HG03575 (cell line): ENCODE data around the gene CTNNA3.

Source experiments
- ATAC-seq: cut with Tn5 transposase; IDR thresholded peaks from one replicate; pipeline ENCODE4 v1.9.1; 2021; ENCODE audit not compliant: unreplicated experiment, insufficient number of reproducible peaks, low FRiP score; ENCODE audit errors: extremely low read depth

Gene CTNNA3

GRCh38 chr10:66778351-66778750 lies 917.6 kb downstream of the CTNNA3 start:
- no peak for ATAC-seq

GRCh38 chr10:66777665-66778064 lies 918.3 kb downstream of the CTNNA3 start:
- no peak for ATAC-seq

- no peak for ATAC-seq
These were observed 922.5 kb downstream of the CTNNA3 start for GRCh38 chr10:66773472-66773817.

GRCh38 chr10:66772548-66773471 lies 923.2 kb downstream of the CTNNA3 start:
- no peak for ATAC-seq

GRCh38 chr10:66767707-66768106 lies 928.3 kb downstream of the CTNNA3 start:
- no peak for ATAC-seq

GRCh38 chr10:66762218-66762729 lies 933.7 kb downstream of the CTNNA3 start:
- ATAC-seq: no peak

GRCh38 chr10:66760941-66761340 lies 935.1 kb downstream of the CTNNA3 start:
- no peak for ATAC-seq

GRCh38 chr10:66755474-66755873 lies 940.5 kb downstream of the CTNNA3 start:
- ATAC-seq: no peak

GRCh38 chr10:66752714-66753113 lies 943.3 kb downstream of the CTNNA3 start:
- ATAC-seq: no peak

- ATAC-seq: no peak
These were observed 947.8 kb downstream of the CTNNA3 start for GRCh38 chr10:66748217-66748616.

- ATAC-seq: no peak
These were observed 948.5 kb downstream of the CTNNA3 start for GRCh38 chr10:66747451-66747850.

- no peak for ATAC-seq
These were observed 949.3 kb downstream of the CTNNA3 start for GRCh38 chr10:66746711-66747110.

- no peak for ATAC-seq
These were observed 949.7 kb downstream of the CTNNA3 start for GRCh38 chr10:66746246-66746645.

GRCh38 chr10:66744915-66745314 lies 951.1 kb downstream of the CTNNA3 start:
- ATAC-seq: no peak

GRCh38 chr10:66737241-66737640 lies 958.8 kb downstream of the CTNNA3 start:
- ATAC-seq: no peak

- ATAC-seq: no peak
These were observed 972.2 kb downstream of the CTNNA3 start for GRCh38 chr10:66723608-66724400.

- no peak for ATAC-seq
These were observed 976.5 kb downstream of the CTNNA3 start for GRCh38 chr10:66719483-66719882.

- ATAC-seq: no peak
These were observed 978.6 kb downstream of the CTNNA3 start for GRCh38 chr10:66717231-66717981.

GRCh38 chr10:66714741-66715140 lies 981.3 kb downstream of the CTNNA3 start:
- ATAC-seq: no peak
